ENCODE data around the gene CD14.

DNA sequence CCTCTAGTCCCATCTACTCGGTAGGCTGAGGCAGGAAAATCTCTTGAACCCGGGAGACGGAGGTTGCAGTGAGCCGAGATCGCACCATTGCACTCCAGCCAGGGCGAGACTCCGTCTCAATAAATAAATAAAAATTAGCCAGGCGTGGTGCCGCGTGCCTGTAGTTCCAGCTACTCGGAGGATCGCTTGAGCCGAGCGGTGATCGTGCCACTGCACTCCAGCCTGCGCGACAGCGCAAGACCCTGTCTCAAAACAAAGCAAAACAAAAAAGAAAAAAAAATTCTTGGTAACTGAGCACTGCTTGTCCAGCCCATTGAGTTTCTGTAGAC, 31.0 kb upstream of the CD14 start:
- TF ChIP-seq, protein P1, sequence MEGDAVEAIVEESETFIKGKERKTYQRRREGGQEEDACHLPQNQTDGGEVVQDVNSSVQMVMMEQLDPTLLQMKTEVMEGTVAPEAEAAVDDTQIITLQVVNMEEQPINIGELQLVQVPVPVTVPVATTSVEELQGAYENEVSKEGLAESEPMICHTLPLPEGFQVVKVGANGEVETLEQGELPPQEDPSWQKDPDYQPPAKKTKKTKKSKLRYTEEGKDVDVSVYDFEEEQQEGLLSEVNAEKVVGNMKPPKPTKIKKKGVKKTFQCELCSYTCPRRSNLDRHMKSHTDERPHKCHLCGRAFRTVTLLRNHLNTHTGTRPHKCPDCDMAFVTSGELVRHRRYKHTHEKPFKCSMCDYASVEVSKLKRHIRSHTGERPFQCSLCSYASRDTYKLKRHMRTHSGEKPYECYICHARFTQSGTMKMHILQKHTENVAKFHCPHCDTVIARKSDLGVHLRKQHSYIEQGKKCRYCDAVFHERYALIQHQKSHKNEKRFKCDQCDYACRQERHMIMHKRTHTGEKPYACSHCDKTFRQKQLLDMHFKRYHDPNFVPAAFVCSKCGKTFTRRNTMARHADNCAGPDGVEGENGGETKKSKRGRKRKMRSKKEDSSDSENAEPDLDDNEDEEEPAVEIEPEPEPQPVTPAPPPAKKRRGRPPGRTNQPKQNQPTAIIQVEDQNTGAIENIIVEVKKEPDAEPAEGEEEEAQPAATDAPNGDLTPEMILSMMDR (conservative IDR thresholded peaks at IDR 0.05; ENCODE audit: low read depth, low read length), result no peak
- TF ChIP-seq EZH2 (IDR thresholded peaks at IDR 0.05; ENCODE audit: low read length, unreplicated experiment) (no peak), EZH2phosphoT487 (IDR thresholded peaks at IDR 0.05; ENCODE audit: borderline replicate concordance, low read length) (no peak)
